Limb (tissue), 2 donors: ENCODE results near the gene KCNH6.

Experiments used
- DNase-seq, 2 donors: peaks; one replicate each; pipeline ENCODE4 v3.0.0-alpha.2; 2016; ENCODE audit errors: extremely low spot score in 2 of 2

KCNH6 gene

DNA sequence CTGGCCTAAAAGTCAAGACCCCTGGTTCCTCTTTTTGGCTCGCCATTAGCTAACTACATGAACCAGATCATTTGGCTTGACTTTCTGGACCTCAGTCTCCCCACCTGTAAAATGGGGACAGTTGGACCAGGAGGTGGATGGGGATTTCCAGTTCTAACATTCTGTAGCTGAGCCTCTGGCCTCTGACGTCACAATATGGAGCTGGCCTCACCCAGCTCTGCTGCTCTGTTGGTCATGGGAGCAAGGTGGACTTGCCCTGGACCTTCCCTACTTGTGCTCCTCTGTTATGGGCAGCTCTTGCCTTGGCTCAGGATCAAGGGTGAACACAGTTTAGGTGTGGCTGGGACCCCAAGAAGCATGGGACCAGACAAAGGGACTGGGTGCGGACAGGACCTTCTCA lies 16.5 kb upstream of the KCNH6 start:
- DNase-seq = no peak

DNA sequence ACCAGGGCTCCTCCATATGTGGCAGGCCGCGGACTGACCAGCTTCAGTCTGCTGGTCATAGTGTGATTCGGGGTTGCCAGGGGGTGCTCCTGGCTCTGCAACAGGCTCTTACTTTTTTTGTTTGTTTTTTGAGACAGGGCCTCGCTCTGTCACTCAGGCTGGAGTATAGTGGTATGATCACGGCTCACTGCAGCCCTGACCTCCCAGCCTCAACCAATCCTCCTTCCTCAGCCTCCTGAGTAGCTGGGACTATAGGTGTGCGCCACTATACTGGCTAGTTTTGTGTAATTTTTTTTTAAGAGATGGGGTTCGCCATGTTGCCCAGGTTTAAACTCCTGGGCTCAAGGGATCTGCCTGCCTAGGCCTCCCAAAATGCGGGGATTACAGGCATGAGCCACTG lies 11.8 kb upstream of the KCNH6 start:
- no peak for DNase-seq

DNA sequence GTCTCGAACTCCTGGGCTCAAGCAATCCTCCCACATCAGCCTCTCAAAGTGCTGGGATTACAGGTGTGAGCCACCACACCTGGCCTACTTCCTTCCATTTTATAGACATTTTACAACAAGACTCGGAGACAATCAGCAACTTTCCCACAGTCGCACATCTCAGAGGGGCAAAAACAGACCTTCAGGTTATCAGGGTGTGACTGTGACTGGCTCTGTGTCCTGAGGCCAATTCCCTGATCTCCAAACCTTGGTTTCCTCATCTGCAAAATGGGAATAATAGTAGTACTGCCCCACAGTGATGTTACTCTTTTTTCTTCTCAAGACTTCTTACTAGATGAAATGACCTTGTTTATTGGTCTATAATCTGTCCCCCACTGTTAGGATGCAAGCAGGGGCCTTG lies 10.8 kb upstream of the KCNH6 start:
- DNase-seq = no peak

DNA sequence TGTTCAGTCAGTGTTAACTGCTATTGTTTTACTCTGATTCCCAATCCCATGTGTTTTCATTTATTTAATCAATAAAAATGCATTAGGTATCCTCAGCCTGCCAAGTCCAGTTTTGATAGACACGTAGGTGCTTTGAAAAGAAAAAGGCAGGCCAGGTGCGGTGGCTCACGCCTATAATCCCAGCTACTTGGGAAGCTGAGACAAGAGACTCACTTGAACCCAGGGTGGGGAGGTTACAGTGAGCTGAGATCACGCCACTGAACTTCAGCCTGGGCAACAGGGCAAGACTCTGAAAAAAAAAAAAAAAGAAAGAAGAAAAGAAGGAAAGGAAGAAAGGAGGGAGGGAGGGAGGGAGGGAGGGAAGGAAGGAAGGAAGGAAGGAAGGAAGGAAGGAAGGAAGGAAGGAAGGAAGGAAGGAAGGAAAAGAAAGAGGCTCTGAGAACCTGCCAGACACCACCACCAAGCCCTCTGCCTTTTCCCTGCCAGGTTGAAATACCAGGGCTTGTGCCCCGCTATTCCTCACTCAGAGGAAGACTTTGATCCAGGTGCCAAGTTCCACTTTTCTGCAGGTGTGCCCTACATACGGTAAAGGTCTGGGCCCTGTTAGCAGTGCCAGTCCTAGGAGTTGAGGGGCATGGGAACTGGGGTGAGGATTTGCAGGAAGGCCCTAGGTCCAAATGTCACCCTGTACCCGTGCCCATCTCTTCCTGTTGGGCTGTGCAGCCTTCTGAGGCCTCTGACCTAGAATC lies 10.1 kb upstream of the KCNH6 start:
- no peak for DNase-seq

DNA sequence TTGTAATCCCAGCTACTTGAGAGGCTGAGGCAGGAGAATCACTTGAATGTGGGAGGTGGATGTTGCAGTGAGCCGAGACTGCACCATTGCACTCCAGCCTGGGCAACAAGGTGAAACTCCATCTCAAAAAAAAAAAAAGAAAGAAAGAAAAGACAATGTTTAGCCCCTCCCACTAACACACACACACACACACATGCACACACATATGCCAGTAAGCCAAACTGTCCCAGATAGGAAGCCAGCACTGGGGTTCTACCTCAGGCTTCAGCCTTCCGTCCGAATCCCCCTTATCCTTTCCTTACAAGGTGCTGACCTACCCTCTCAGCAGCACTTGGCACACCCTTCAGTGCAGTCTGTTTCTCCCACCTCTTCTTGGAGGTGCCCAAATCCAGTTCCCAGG lies 8.7 kb upstream of the KCNH6 start:
- DNase-seq = no peak

DNA sequence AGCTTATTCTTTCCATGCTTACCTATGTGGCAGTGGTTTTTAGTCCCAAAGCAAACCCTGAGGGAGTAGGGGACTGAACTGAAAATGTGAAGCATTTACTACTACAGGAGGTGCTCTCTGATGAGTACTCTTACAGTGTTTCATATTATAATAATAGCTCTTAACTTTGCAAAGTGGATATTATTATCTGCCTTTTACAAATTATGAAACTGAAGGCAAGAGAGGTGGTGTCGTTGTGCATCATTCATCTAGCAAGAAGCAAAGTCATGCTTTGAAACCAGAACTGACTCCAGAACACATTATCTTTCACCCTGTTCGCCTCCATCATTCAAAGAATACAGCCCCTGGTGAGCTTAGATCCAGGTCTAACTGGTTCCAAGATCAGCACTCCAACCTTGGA lies 8.2 kb upstream of the KCNH6 start:
- DNase-seq = no peak

DNA sequence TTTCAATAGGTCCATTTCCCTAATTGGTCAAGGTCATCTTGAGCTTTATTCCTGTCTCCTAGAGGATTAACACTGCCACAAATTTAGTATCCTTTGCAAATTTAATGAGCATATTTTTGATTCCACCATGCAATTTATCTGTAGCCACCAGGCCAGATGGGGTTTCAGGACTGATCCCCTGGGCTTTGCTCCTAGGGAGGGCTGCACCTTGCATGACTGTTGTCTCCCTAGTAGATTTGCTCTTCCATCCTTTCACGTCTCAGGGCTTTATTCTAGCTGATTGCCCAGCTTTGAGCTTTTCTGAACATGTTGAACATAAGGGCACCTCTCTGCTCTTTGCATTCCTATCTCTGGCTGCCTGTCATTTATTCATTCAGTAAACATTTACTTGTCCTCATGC lies 7.7 kb upstream of the KCNH6 start:
- no peak for DNase-seq

DNA sequence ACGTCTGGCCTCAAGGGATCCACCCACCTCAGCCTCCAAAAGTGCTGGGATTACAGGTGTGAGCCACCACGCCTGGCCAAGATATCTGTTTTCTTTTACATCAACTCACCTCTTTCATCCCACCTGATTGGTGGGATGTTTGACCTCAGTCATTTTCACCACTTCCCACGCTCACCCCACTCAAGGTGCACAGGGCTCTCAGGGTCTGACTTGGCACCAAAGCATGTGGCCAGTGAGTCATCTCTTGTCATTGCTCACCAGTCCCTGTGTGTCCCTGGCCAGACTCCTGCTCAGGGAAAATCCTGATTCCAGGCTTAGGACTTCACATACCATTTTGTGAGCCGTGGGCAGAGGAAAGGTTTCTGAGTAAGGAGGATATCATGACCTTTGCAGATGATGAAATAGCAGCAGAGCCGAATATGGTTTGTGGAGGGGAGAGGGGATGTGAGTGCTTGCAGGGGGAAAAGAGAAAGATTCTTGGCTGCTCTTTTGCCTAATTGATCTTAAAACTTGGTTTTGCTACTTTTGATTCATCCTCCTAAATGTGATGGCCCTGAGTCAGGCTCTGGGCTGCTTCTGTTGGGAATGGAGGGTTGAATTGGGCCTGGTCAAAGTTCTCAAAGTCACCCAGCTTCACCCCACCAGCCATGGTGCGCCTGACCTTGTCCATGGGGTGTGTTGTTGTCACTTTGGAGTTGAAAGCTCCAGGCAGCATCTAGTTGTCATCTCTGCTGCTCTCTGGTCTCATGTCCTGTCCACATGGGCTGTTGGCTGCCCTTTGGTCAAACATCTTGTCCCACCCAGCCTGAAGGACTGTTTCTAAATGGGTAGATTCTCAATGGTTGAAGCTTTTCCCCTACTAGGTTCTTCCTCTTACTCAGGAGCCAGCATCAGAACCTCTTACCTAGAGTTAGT lies 6.0 kb upstream of the KCNH6 start:
- DNase-seq = no peak

DNA sequence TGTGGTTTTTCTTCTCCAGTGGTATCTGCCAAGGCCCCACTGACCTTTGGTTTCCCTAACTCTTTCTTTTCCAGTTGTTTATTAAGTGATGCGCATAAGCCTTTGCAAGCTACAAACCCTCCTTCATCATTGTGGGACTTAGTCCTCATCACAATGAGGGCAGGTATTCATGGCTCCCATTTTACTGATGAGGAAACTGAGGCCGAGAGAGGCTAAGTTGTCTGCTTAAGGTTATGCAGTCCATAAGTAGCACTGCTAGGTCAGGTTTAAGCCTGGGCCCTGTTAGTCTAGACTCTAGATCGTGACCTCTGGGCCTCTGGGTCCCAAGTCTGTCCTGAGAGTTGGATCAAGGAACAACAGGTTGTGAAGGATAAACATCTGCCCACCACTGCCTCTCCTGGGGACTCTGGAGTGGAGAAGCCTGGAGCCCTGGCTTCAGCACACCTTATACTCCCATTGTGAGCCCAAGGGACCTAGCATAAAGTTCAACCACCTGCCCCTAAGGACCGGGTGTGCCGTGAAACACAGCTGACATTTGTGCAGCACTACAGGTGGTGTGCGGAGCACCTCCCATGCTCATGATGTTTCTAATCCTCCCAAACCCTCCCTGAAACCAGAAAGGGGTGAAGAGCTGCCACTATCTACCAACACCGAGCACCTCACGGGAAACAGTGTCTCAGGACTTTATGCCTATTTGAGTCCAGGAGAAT lies 5.2 kb upstream of the KCNH6 start:
- DNase-seq = no peak

DNA sequence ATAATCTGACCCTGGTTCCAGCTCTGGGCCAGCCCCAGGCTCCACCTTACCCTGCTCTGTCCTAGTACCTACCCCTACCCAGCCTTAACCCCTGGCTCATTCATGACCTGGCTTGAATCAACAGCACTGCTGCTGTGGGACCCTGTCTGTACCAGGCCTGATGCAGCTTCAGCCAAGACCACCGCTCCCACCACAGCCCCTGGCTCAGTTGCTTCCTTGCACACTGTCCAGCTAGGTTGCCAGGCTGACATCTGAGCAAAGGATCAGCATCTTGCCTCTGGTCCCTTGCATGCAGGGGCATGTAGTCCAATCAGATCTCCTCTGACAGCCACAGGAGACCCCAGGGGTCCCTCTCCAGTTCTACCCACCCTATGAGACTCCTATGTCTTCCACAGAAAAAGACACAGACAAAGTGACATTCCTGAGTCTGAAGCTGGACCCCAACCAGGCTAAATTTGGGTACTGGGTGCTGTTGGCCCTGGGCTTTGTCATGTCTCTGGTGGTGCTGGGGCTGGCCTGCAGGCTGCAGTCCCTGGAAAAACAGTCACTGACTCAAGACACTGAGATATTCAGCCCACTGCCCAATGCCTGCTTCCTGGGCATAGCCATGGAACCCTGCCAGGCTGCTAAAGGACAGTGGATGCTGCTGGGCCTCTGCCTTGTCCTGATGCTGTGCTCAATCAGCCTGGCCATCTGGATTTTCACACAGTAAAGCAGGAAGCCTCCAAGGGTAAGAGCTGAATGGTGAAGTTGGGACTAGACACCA lies 3.9 kb upstream of the KCNH6 start:
- no peak for DNase-seq

DNA sequence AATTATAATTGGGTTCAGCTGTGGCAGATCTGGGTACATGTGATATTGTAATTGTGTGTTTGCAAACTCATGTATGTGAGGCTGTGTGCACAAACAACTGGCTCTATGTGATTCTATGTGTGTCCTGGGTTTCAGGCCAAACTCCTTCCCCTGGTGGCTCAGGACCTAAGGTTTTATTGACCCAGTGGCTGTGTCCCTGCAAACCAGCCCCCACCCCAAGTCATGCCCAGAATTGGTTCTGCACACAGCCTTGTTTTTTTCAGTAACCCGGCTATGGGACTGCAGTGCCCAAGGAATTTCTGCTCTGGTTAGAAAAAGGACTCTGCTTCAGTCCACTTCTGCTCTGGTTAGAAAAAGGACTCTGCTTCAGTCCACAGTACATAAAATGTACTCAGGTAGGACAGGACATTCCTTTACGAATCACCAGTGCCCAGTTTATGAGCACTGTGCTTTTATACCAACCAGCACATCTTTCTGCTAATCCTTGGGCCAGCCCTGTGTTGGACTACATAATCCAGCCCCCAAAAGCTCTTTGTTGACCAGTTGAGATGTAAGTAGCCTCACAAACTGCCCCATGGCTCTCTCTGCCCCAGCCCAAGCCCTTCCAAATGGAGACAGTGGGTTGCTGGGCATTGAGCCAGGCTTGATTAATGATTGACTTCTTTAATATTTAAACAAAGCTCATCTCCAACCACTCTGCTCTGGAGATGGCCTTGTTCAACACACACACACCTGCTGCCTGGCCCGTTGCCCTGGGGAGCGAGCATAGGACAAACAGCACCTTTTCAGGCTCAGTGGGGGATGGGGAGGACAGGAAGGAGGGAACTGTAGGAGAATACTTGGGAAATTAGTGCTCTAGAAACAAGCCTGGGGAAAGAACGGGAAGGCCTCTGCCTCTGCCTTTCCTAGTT lies 2.9 kb upstream of the KCNH6 start:
- no peak for DNase-seq

DNA sequence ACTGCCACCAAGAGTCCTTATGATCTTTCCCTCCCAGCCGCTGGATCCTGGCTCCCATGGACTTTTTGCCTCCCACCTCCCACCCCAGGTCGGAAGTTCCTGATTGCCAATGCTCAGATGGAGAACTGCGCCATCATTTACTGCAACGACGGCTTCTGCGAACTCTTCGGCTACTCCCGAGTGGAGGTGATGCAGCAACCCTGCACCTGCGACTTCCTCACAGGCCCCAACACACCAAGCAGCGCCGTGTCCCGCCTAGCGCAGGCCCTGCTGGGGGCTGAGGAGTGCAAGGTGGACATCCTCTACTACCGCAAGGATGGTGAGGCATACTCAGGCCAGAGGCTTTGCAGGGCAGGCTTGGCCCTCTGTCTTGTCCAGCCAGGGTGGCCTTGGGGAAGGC lies 893 bp downstream of the KCNH6 start:
- no peak for DNase-seq

DNA sequence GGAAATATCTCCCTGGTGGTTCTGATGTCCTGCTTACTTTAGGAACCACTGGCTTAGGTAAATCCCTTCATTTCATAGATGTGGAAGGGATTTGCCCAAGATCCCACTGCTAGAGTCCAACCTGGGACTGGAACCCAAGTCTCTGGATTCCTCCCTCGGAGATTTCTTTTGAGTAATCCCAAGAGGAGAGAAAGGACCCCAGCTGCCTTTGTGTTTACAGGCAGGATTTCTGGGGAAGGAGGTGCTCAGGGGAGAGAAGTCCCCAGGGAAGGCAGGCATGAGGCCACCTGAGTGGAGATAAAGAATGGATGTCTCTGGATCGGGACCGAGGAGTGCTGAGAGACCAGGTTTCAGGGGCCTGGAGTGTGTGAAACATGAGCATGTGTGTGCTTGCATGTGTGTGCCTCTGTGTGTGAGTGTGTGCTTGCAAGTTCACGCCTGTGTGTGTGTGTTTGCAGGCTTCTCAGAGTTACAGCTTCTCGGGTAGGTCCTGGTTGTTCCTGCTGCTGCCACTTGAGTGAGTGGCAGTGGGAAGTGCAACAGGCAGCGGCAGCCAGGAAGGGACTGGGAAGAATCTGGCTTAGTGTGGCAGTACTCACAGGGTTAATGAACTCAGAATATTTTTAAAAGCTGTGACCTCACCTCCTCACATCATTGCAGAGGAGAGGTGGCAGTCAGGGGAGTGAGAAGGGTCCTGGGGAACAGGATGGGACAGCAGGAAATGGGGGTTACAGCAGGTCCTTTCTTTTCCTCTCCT lies 2.2 kb downstream of the KCNH6 start:
- no peak for DNase-seq

DNA sequence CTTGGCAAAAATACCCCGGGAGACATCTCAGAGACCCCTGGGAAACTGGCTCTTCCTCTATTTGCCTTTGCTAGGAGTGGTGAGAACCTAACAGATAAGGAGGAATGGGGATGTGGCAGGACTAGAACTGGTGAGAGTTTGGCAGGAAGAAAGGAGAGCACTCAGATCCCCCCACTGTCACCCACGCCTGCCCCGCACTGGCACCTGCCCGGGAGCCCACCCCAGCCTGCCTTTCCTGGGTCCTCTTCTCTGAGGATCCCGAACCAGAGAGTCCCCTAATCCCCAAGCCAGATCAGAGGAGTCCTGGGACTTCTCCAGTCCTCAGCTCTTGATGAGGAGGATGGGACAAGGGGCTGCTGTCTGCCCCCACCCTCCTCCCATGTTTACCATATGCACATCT lies 3.7 kb downstream of the KCNH6 start:
- DNase-seq = no peak

DNA sequence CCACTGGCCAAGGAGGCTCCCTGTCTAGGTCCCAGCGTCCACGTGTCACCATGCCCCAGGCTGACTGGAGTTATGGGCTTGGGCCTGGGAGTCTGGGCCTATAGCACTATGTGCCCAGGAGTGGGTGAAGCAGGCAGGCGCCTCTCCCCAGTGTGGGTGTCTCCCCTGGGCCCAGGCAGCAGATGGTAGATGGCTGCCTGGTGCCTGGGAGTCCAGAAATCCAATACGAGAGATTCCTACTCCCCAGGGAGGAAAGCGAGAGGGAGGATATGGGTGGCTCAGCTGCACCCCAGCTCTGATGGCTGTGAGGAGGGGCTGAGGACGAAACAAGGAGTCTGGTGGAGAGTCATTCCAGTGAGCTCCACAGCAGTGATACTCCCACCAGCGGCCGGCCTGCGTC lies 5.0 kb downstream of the KCNH6 start:
- no peak for DNase-seq

DNA sequence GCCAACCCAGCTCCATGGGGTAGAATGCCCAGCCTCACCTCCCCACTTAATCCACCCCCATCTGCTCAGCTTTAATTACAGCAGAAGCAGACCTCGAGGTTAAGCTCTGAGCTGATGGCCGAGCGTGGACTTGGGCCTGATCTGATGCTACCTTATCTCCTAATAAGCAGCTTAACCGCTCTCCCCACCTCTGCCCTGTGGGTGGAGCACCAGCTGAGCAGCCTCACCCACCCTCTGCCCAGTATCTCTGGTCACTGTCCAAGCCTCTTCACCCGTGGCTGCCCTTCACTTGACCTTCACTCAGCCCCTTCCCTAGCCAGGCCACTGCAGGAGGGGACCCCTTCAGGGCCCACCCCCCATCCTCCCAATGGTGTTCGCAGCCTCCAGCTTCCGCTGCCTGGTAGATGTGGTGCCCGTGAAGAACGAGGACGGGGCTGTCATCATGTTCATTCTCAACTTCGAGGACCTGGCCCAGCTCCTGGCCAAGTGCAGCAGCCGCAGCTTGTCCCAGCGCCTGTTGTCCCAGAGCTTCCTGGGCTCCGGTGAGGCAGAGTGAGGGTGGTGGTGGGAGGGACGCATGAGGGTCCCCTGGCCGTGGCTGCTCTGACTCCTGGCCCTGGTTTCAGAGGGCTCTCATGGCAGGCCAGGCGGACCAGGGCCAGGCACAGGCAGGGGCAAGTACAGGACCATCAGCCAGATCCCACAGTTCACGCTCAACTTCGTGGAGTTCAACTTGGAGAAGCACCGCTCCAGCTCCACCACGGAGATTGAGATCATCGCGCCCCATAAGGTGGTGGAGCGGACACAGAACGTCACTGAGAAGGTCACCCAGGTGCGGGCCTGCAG lies 6.8 kb downstream of the KCNH6 start:
- no peak for DNase-seq

DNA sequence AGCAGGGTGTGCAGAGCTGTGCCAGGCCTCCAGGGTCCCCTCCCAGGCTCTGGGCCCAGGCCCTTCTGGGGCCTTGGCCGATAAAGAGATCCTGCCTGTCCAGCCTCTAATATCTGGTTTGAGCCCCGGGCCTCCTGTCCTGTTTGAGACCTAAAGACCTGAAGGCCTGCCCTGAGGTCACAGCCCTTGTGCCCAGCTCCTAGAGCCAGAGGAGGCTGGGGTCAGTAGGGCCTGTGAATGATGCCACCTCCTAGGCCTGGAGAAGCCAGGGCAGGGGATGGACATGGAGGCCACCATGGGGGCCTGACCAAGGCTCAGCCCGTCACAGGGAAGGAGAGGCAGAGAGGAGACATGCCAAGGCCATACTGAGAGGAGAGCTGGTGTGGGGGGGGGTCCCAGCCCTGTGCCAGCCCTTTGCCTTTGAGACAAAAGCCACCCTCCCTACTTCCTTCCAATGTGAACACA lies 7.4 kb downstream of the KCNH6 start:
- DNase-seq = no peak
